Endodermal cell (in vitro differentiated cells): ENCODE data around the gene POLR2L. TPM values are rescaled to one million over a fixed set of nuclear protein-coding genes. Genes with fewer than 3 reads are reported as not detected.

Experiments
- DNase-seq: peaks from one replicate; pipeline ENCODE4 v3.0.0-alpha.2; 2017
- H3K27ac ChIP-seq: 2 replicates; pipeline ENCODE4 v1.5.1; 2013; ENCODE audit warnings: mild to moderate bottlenecking, low read depth, low read length, moderate library complexity
- H3K27me3 ChIP-seq: 2 replicates; pipeline ENCODE4 v1.6.1; 2013; ENCODE audit warnings: mild to moderate bottlenecking, low read length, moderate library complexity; ENCODE audit not compliant: insufficient read depth, control insufficient read depth, poor library complexity, severe bottlenecking
- H3K36me3 ChIP-seq: 2 replicates; pipeline ENCODE4 v1.7.0; 2013; ENCODE audit warnings: mild to moderate bottlenecking, low read length, moderate library complexity; ENCODE audit not compliant: control insufficient read depth, insufficient read depth
- H3K4me1 ChIP-seq: one replicate; pipeline ENCODE4 v1.7.0; 2013; ENCODE audit warnings: low read length; ENCODE audit not compliant: control insufficient read depth, insufficient read depth
- H3K4me3 ChIP-seq: 2 replicates; pipeline ENCODE4 v1.5.1; 2013; ENCODE audit warnings: mild to moderate bottlenecking, low read length, moderate library complexity
- H3K9ac ChIP-seq: 2 replicates; pipeline ENCODE4 v1.6.1; 2013; ENCODE audit warnings: mild to moderate bottlenecking, low read length, moderate library complexity; ENCODE audit not compliant: poor library complexity, severe bottlenecking; ENCODE audit errors: extremely low read depth
- H3K9me3 ChIP-seq: 2 replicates; pipeline ENCODE4 v1.6.1; 2013; ENCODE audit warnings: mild to moderate bottlenecking, low read length, moderate library complexity; ENCODE audit not compliant: control insufficient read depth
- H3K27ac Mint-ChIP-seq: 2 replicates; pipeline ENCODE4 v1.8.0; 2020; ENCODE audit warnings: mixed read lengths
- H3K27me3 Mint-ChIP-seq: 2 replicates; pipeline ENCODE4 v1.8.0; 2021; ENCODE audit warnings: mild to moderate bottlenecking, mixed read lengths; ENCODE audit not compliant: insufficient read depth
- H3K36me3 Mint-ChIP-seq: 2 replicates; pipeline ENCODE4 v1.8.0; 2020; ENCODE audit warnings: low read depth, mixed read lengths
- H3K4me1 Mint-ChIP-seq: 2 replicates; pipeline ENCODE4 v1.8.0; 2020; ENCODE audit warnings: mixed read lengths
- H3K4me3 Mint-ChIP-seq: 2 replicates; pipeline ENCODE4 v1.8.0; 2020; ENCODE audit warnings: mild to moderate bottlenecking, moderate library complexity, mixed read lengths
- H3K9me3 Mint-ChIP-seq: 2 replicates; pipeline ENCODE4 v1.8.0; 2020; ENCODE audit warnings: mild to moderate bottlenecking, mixed read lengths
- WGBS, 2 experiments: methylation state at CpG; one replicate each; pipeline versions ENCODE4 v1.1.5 to v1.1.7; 2013; ENCODE audit warnings: missing lambda C conversion rate in 2 of 2, mixed read lengths in 1 of 2; ENCODE audit not compliant: insufficient coverage in 1 of 2, insufficient read length in 1 of 2; 5-methylcytosine and 5-hydroxymethylcytosine counted together
- total RNA-seq, 2 donors: library from RNA; stranded (reverse); fragmentation: NEBNext Ultra II Directional in 1 of 2; extraction: Animal tissue kit (Norgen Biotek cat#: 25700) in 1 of 2; gene quantifications; 2 replicates in 1 of 2; 3 replicates in 1 of 2; pipeline ENCODE4 v1.2.1, GENCODE V29; 2021
- TF ChIP-seq, protein P1 (sequence below): fragments of 200-600 bp; sonication (generic); conservative IDR thresholded peaks from 2 replicates; pipeline ENCODE4 v1.5.0; 2021; ENCODE audit warnings: antibody characterized with exemption, mild to moderate bottlenecking

POLR2L gene
- total RNA-seq, 2 donors from 2014 or later, result 139 to 148 TPM

GRCh38 chr11:797296-798092, 44.8 kb downstream of the POLR2L start:
- TF ChIP-seq, protein P1, sequence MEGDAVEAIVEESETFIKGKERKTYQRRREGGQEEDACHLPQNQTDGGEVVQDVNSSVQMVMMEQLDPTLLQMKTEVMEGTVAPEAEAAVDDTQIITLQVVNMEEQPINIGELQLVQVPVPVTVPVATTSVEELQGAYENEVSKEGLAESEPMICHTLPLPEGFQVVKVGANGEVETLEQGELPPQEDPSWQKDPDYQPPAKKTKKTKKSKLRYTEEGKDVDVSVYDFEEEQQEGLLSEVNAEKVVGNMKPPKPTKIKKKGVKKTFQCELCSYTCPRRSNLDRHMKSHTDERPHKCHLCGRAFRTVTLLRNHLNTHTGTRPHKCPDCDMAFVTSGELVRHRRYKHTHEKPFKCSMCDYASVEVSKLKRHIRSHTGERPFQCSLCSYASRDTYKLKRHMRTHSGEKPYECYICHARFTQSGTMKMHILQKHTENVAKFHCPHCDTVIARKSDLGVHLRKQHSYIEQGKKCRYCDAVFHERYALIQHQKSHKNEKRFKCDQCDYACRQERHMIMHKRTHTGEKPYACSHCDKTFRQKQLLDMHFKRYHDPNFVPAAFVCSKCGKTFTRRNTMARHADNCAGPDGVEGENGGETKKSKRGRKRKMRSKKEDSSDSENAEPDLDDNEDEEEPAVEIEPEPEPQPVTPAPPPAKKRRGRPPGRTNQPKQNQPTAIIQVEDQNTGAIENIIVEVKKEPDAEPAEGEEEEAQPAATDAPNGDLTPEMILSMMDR, result no peak
- Mint-ChIP-seq H3K27ac (peak overlapping the region; percentile 85), H3K36me3 (peaks cover 7% of the 10 kb centered on the region), H3K27me3 (no peaks in the 10 kb centered on the region), H3K9me3 (no peaks in the 10 kb centered on the region), H3K4me3 (peak overlapping the region; percentile 76), H3K4me1 (peaks cover 4% of the 10 kb centered on the region)
- Histone ChIP-seq H3K27me3 (no peaks in the 10 kb centered on the region), H3K9ac (peak overlapping the region; percentile 74), H3K36me3 (peaks cover 13% of the 10 kb centered on the region), H3K4me1 (peaks cover 4% of the 10 kb centered on the region), H3K9me3 (no peaks in the 10 kb centered on the region), H3K4me3 (peak overlapping the region; percentile 87), H3K27ac (peak overlapping the region; percentile 95)
- DNase-seq, result peak; percentile 87
- 0 to 1% methylated on average over 27 to 57 of the region's 57 CpGs for WGBS, 2 experiments

DNA sequence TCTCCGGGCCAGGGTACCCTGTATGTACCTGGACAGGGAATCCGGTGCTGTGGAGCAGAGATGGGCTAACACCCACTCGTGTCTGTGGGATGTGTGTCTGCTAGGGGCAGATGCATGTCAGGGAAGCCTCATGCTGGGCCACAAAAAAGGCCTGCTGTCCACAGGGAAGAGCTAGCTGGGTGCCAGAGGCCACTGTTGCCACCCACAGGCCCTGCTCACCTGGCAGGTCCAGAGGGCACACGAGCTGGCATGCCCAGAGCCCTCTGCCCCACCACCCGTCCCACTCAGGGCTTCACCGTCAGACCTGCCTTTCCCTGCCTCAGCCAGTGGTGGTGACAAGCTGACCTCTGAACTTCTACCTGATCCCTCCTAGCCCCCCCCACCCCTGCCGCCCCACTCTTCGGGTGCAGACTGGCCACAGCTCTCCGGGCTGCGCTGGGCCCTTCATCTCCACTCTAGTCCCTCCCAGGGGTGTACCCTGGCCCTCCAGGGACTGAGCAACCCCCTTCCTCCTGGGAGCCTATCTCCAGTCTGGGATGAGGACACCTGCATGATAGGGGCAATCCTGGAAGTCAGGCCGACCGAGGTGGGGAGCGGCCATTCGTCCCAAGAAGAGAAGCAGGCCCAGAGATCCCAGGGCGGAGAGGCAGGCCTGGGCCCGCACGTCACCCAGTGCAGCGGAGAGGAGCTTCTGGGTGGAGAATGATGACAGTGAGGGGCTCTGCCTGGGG, 45.6 kb downstream of the POLR2L start:
- Histone ChIP-seq H3K9me3 (no peaks in the 10 kb centered on the region), H3K4me3 (peak overlapping the region; percentile 87), H3K36me3 (peaks cover 8% of the 10 kb centered on the region), H3K27ac (peak overlapping the region; percentile 95), H3K4me1 (peaks cover 4% of the 10 kb centered on the region), H3K27me3 (no peaks in the 10 kb centered on the region), H3K9ac (peak overlapping the region; percentile 74)
- Mint-ChIP-seq H3K36me3 (peaks cover 10% of the 10 kb centered on the region), H3K4me3 (peak overlapping the region; percentile 76), H3K27me3 (no peaks in the 10 kb centered on the region), H3K4me1 (peaks cover 4% of the 10 kb centered on the region), H3K9me3 (no peaks in the 10 kb centered on the region), H3K27ac (peak overlapping the region; percentile 85)
- 44 to 59% methylated on average over 12 to 18 of the region's 18 CpGs for WGBS, 2 experiments
- DNase-seq, result no peak
- TF ChIP-seq, protein P1, result no peak

GRCh38 chr11:795634-796564, 46.4 kb downstream of the POLR2L start:
- Mint-ChIP-seq H3K36me3 (peaks cover 13% of the 10 kb centered on the region), H3K4me1 (peaks cover 4% of the 10 kb centered on the region), H3K9me3 (no peaks in the 10 kb centered on the region), H3K4me3 (no peak overlapping the region), H3K27me3 (no peaks in the 10 kb centered on the region), H3K27ac (no peak overlapping the region)
- no peaks in the 10 kb centered on the region for H3K9me3 ChIP-seq
- 73 to 75% methylated on average over 10 to 22 of the region's 26 CpGs for WGBS, 2 experiments
- H3K27ac ChIP-seq, result peak overlapping the region; percentile 41
- H3K36me3 ChIP-seq, result peaks cover 8% of the 10 kb centered on the region
- H3K27me3 ChIP-seq, result no peaks in the 10 kb centered on the region
- DNase-seq, result peak; percentile 77
- no peak overlapping the region for H3K9ac ChIP-seq
- H3K4me3 ChIP-seq, result peak overlapping the region; percentile 87
- peaks cover 4% of the 10 kb centered on the region for H3K4me1 ChIP-seq
- TF ChIP-seq, protein P1, result no peak
